ENCODE results near the gene PCMT1. TPM values are rescaled to one million over a fixed set of nuclear protein-coding genes. Genes with fewer than 3 reads are reported as not detected.

Gene PCMT1
- total and polyA plus RNA-seq, 2 of the 13 experiments (the other 11 are each of a cell fraction or from before 2014, with no cell fraction given) = 112 to 169 TPM

GRCh38 chr6:149859938-149860337 lies 110.4 kb downstream of the PCMT1 start (continued):
- TF ChIP-seq ZNF281 (CRISPR knock-in tag; IDR thresholded peaks at IDR 0.05; ENCODE audit: borderline replicate concordance) (peak; percentile 53; the same call in 1 of the 2 replicates), PATZ1 (CRISPR knock-in tag; IDR thresholded peaks at IDR 0.05) (peak; percentile 58; the same call in 1 of the 2 replicates), SALL1 (CRISPR knock-in tag; IDR thresholded peaks at IDR 0.05) (0 out of 2 replicates have a peak, but pooled peaks have one; percentile 4), NAIF1 (CRISPR knock-in tag; IDR thresholded peaks at IDR 0.05; ENCODE audit: borderline replicate concordance) (no peak), SMARCC2 (IDR thresholded peaks at IDR 0.05) (no peak), SIN3B (IDR thresholded peaks at IDR 0.05; ENCODE audit: low read length) (no peak), ZNF761 (CRISPR knock-in tag; conservative IDR thresholded peaks at IDR 0.05) (0 out of 2 replicates have a peak, but pooled peaks have one; percentile 25), RARA (CRISPR knock-in tag; IDR thresholded peaks at IDR 0.05) (peak; percentile 80), ZSCAN21 (CRISPR knock-in tag; IDR thresholded peaks at IDR 0.05; ENCODE audit: borderline replicate concordance) (no peak), KDM5A (IDR thresholded peaks at IDR 0.05; ENCODE audit: borderline replicate concordance, low read length) (no peak), ZSCAN22 (CRISPR knock-in tag; IDR thresholded peaks at IDR 0.05) (no peak), ESRRA (CRISPR knock-in tag; IDR thresholded peaks at IDR 0.05; ENCODE audit: low read depth) (peak; percentile 65), HNF4G (IDR thresholded peaks at IDR 0.05; ENCODE audit: borderline replicate concordance, low read depth, low read length) (0 out of 2 replicates have a peak, but pooled peaks have one; percentile 7), HNF4G (CRISPR knock-in tag; IDR thresholded peaks at IDR 0.05; ENCODE audit: borderline replicate concordance, low read depth) (no peak), MBD4 (IDR thresholded peaks at IDR 0.05; ENCODE audit: borderline replicate concordance, low read length) (no peak), CC2D1A (CRISPR knock-in tag; IDR thresholded peaks at IDR 0.05) (no peak), FOXP1 (IDR thresholded peaks at IDR 0.05) (no peak), FOXP1 (CRISPR knock-in tag; IDR thresholded peaks at IDR 0.05) (peak; percentile 34; the same call in 1 of the 2 replicates), NR2F2 (IDR thresholded peaks at IDR 0.05; ENCODE audit: borderline replicate concordance, low read depth) (peak; percentile 86), HNRNPH1 (optimal IDR thresholded peaks at IDR 0.05; ENCODE audit: low read depth, low read length) (no peak), FOXP4 (CRISPR knock-in tag; IDR thresholded peaks at IDR 0.05) (peak; percentile 43), ZNF816 (CRISPR knock-in tag; IDR thresholded peaks at IDR 0.05; ENCODE audit: borderline replicate concordance) (no peak), ZBTB7B (CRISPR knock-in tag; IDR thresholded peaks at IDR 0.05) (peak; percentile 44; the same call in 1 of the 2 replicates), HMG20B (CRISPR knock-in tag; conservative IDR thresholded peaks at IDR 0.05) (0 out of 2 replicates have a peak, but pooled peaks have one; percentile 33), ZNF550 (CRISPR knock-in tag; IDR thresholded peaks at IDR 0.05; ENCODE audit: borderline replicate concordance) (no peak), ZNF296 (CRISPR knock-in tag; conservative IDR thresholded peaks at IDR 0.05) (no peak), GFI1 (CRISPR knock-in tag; IDR thresholded peaks at IDR 0.05; ENCODE audit: borderline replicate concordance) (no peak; the same call in 1 of the 2 replicates)
